K562 (cell line): ENCODE measurements around the gene SELPLG. TPM values are rescaled to one million over a fixed set of nuclear protein-coding genes. Genes with fewer than 3 reads are reported as not detected.
"Not testable (repeated sequence)": the region's sequence is repeated elsewhere in the genome, so short reads cannot be mapped to it uniquely, and the experiment has no call there.

Experiments
- ATAC-seq: fragments of 200-7000 bp; cut with Tn5 transposase; 3 replicates; pipeline ENCODE4 v1.9.1; 2020; ENCODE audit warnings: moderate library complexity
- BruUV-seq: library from RNA; stranded (reverse); fragments of 400-500 nt; replicated peaks from 2 replicates; lab custom pipeline; 2021; lab: Mats Ljungman, UMichigan
- CTCF ChIA-PET: fragments of 300-600 bp; formaldehyde crosslinking; extraction: SDS; loops from one replicate; lab custom pipeline; 2021; ENCODE audit warnings: low intra/inter-chr PET ratio; lab: Yijun Ruan, JAX
- POLR2A ChIA-PET: fragments of 300-600, 350-650 bp; sonication (Branson Sonifier 250); formaldehyde crosslinking; extraction: SDS; loops from one replicate; lab custom pipeline; 2021; ENCODE audit warnings: antibody characterized with exemption, inconsistent platforms; lab: Yijun Ruan, JAX
- DNase-seq, 4 experiments: peaks; one replicate each; pipeline versions ENCODE4 v3.0.0 to v3.0.0-alpha.2; 2011 to 2018; ENCODE audit warnings: low spot score in 3 of 4, mixed read lengths in 3 of 4; ENCODE audit errors: extremely low read depth in 1 of 4
- FAIRE-seq: peaks from 2 replicates; lab custom pipeline; 2011; peaks lifted over from hg19 to GRCh38; lab: Jason Lieb, UNC
- H2AFZ ChIP-seq: 2 replicates; pipeline ENCODE4 v1.6.0; 2011; ENCODE audit warnings: low read depth, low read length, control low read depth, inconsistent platforms
- H3K27ac ChIP-seq: fragments of 200-600 bp; 3 replicates; pipeline ENCODE4 v1.8.0; 2011; ENCODE audit warnings: low read depth, mild to moderate bottlenecking, control low read depth, inconsistent platforms, low read length, moderate library complexity, mixed read lengths; ENCODE audit errors: extremely low read depth
- H3K27me3 ChIP-seq, 2 experiments: fragments of 300-600 bp in 1 of 2; 2 replicates in 1 of 2; 3 replicates in 1 of 2; pipeline versions ENCODE4 v1.6.0 to v1.8.0; 2011; ENCODE audit warnings: inconsistent platforms in 2 of 2, low read length in 2 of 2, mild to moderate bottlenecking in 1 of 2, mixed read lengths in 1 of 2, moderate library complexity in 1 of 2; ENCODE audit not compliant: control insufficient read depth in 2 of 2, insufficient read depth in 2 of 2
- H3K36me3 ChIP-seq: fragments of 300-600 bp; 3 replicates; pipeline ENCODE4 v1.8.0; 2011; ENCODE audit warnings: mild to moderate bottlenecking, low read length, inconsistent platforms; ENCODE audit not compliant: control insufficient read depth, insufficient read depth
- H3K4me1 ChIP-seq, 2 experiments: fragments of 200-600 bp in 1 of 2; replicated peaks in 1 of 2; 2 replicates in 1 of 2; 3 replicates in 1 of 2; pipeline versions ENCODE4 v1.5.1 to v1.8.0; 2011; ENCODE audit warnings: inconsistent platforms in 2 of 2, low read length in 2 of 2, mild to moderate bottlenecking in 1 of 2, mixed read lengths in 1 of 2, moderate library complexity in 1 of 2; ENCODE audit not compliant: control insufficient read depth in 2 of 2, insufficient read depth in 2 of 2
- H3K4me2 ChIP-seq: 2 replicates; pipeline ENCODE4 v1.6.1; 2011; ENCODE audit warnings: low read length, control low read depth, inconsistent platforms, mixed read lengths; ENCODE audit not compliant: insufficient read depth
- H3K4me3 ChIP-seq: fragments of 200-600 bp; sonication (generic), shearing (Covaris generic); 2 replicates; pipeline ENCODE4 v1.5.1; 2016; ENCODE audit warnings: control low read depth, inconsistent platforms
- H3K79me2 ChIP-seq: fragments of 200-600 bp; 3 replicates; pipeline ENCODE4 v1.8.0; 2011; ENCODE audit warnings: low read length, inconsistent platforms; ENCODE audit not compliant: control insufficient read depth, insufficient read depth
- H3K9ac ChIP-seq, 2 experiments: 2 replicates each; pipeline versions ENCODE4 v1.6.0 to v1.6.1; 2011; ENCODE audit warnings: low read depth in 2 of 2, low read length in 2 of 2, control low read depth in 1 of 2, inconsistent platforms in 1 of 2, mild to moderate bottlenecking in 1 of 2, mixed read lengths in 1 of 2; ENCODE audit not compliant: insufficient read depth in 1 of 2
- H3K9me1 ChIP-seq: one replicate; pipeline ENCODE4 v1.6.0; 2011; ENCODE audit warnings: inconsistent platforms, mild to moderate bottlenecking, low read length, moderate library complexity; ENCODE audit not compliant: control insufficient read depth, insufficient read depth
- H3K9me3 ChIP-seq: replicated peaks from 2 replicates; pipeline ENCODE4 v1.5.1; 2011; ENCODE audit warnings: low read depth, low read length, inconsistent platforms; ENCODE audit not compliant: control insufficient read depth, insufficient read depth
- H4K20me1 ChIP-seq: replicated peaks from 2 replicates; pipeline ENCODE4 v1.6.1; 2011; ENCODE audit warnings: low read length, inconsistent platforms, mixed read lengths; ENCODE audit not compliant: control insufficient read depth, insufficient read depth
- ATF2 ChIP-seq: sonication (generic); formaldehyde crosslinking; IDR thresholded peaks from 2 replicates; pipeline ENCODE4 v1.8.1; 2022; ENCODE audit warnings: missing genetic modification reagents
- BHLHE40 ChIP-seq: IDR thresholded peaks from 2 replicates; pipeline ENCODE4 v1.6.1; 2011; ENCODE audit warnings: low read length, improper control_type of control experiment
- CTBP1 ChIP-seq: fragments of 450-650 bp; IDR thresholded peaks from 2 replicates; pipeline ENCODE4 v1.6.1; 2016; ENCODE audit warnings: borderline replicate concordance
- RAD21 ChIP-seq, 2 experiments: fragments of 250-450 bp in 1 of 2; fragments of 450-650 bp in 1 of 2; sonication (Bioruptor Pico) in 1 of 2; formaldehyde crosslinking in 1 of 2; IDR thresholded peaks in 1 of 2; conservative IDR thresholded peaks in 1 of 2; 2 replicates each; pipeline versions ENCODE4 v1.4.0 to v1.8.0; 2020 to 2022; ENCODE audit warnings: mild to moderate bottlenecking in 2 of 2, moderate library complexity in 1 of 2
- RNF2 ChIP-seq: sonication (generic); IDR thresholded peaks from 2 replicates; pipeline ENCODE4 v1.6.1; 2016
- ZC3H8 ChIP-seq: fragments of 450-650 bp; IDR thresholded peaks from 2 replicates; pipeline ENCODE4 v1.6.1; 2017
- ZNF217 ChIP-seq: sonication (generic); formaldehyde crosslinking; IDR thresholded peaks from 2 replicates; pipeline ENCODE4 v1.8.0; 2022; ENCODE audit warnings: mild to moderate bottlenecking, missing genetic modification reagents
- WGBS: fragments of 100-300 bp; shearing (Covaris generic); methylation state at CpG from one replicate; pipeline ENCODE4 v1.1.6; 2016; ENCODE audit warnings: low coverage, mixed read lengths; ENCODE audit not compliant: insufficient coverage; ENCODE audit errors: missing lambda C conversion rate; 5-methylcytosine and 5-hydroxymethylcytosine counted together
- in situ Hi-C: fragments of 300-500 bp; cut with MboI; formaldehyde crosslinking; loops from 4 replicates; pipeline ENCODE4 v1.15.0; 2018; ENCODE audit warnings: inconsistent platforms, mixed read lengths
- intact Hi-C: fragments of 100-400 bp; cut with micrococcal nuclease; formaldehyde crosslinking; loops from 2 replicates; pipeline ENCODE4 v1.14.2; 2022
- polyA plus RNA-seq, 8 experiments: library from polyadenylated mRNA; depleted of rRNA in 4 of 8; stranded (reverse) in 5 of 8; unstranded in 3 of 8; fragments of >200 nt; fragmentation: Nextera tagmentation in 2 of 8; fragmentation: Illumina TruSeq in 1 of 8; extraction: Ambion mirVana in 2 of 8; extraction: Trizol in 1 of 8; gene quantifications; 2 replicates each; pipeline versions ENCODE4 v1.2.1 to v1.2.3, GENCODE V29; 2011 to 2014; ENCODE audit warnings: inconsistent platforms in 1 of 8, missing spikeins in 1 of 8
- total RNA-seq, 7 experiments: library from RNA; depleted of rRNA in 6 of 7; stranded (reverse); fragments of >200 nt in 6 of 7; fragmentation: Illumina TruSeq in 2 of 7; extraction: Trizol in 2 of 7; gene quantifications; 2 replicates each; pipeline versions ENCODE4 v1.2.1 to v1.2.3, GENCODE V29; 2011 to 2021; ENCODE audit warnings: low replicate concordance in 1 of 7

Gene SELPLG
- total and polyA plus RNA-seq, 9 of the 15 experiments (the other 6 are each of a cell fraction or from before 2014, with no cell fraction given) = 0.22 to 10.2 (median 1.7) TPM

GRCh38 chr12:108664338-108665258 lies 30.9 kb upstream of the SELPLG start (continued):
- TF ChIP-seq ATF2 = no peak
- peak; percentile 95 to 99 for TF ChIP-seq RAD21 (CRISPR knock-in tag; conservative IDR thresholded peaks at IDR 0.05 in 1 of 2, IDR thresholded peaks at IDR 0.05 in 1 of 2)
- peak; percentile 17; the same call in 1 of the 2 replicates for TF ChIP-seq RNF2
- TF ChIP-seq CTBP1 = peak; percentile 24; the same call in 1 of the 2 replicates
- no peak for TF ChIP-seq ZC3H8

GRCh38 chr12:108663324-108664015 lies 29.8 kb upstream of the SELPLG start:
- peaks cover 6% of the 10 kb centered on the region for H4K20me1 ChIP-seq
- no peak for DNase-seq
- no peak overlapping the region for H3K9ac ChIP-seq
- no peak overlapping the region for H3K4me3 ChIP-seq
- CTCF ChIA-PET = interaction anchor here (1.2 to 4.0 kb wide), 4 partner anchors 26 to 428 kb away, joined by 3 to 49 read pairs (median 4); no protein-coding TSS in a partner anchor
- peaks cover 0 to 13% of the 10 kb centered on the region in 2 experiments; a peak in 3 of 5 replicates for H3K4me1 ChIP-seq
- no peaks in the 10 kb centered on the region for H3K27me3 ChIP-seq
- 0 out of 3 replicates have a peak overlapping the region, but pooled peaks have one; percentile 60 for H3K27ac ChIP-seq
- WGBS = 96% methylated on average over 4 of the region's 4 CpGs
- H3K79me2 ChIP-seq = peaks cover 76% of the 10 kb centered on the region
- in situ Hi-C loops = loop anchor here (5.0 to 10.0 kb wide), 2 partner anchors 129 to 431 kb away; partner anchors contain the start of genes ALKBH2 and UNG
- H3K9me1 ChIP-seq = peaks cover 7% of the 10 kb centered on the region
- H3K4me2 ChIP-seq = no peak overlapping the region
- TF ChIP-seq ZNF217 = no peak
- no peak for TF ChIP-seq BHLHE40
- TF ChIP-seq, all 486 proteins: peak for 0
- no peak for FAIRE-seq
- intact Hi-C loops = loop anchor here (1.0 to 10.0 kb wide), 3 partner anchors 67 to 431 kb away; partner anchors contain the start of genes ALKBH2, CORO1C and UNG
- POLR2A ChIA-PET = interaction anchor here (1.2 to 2.1 kb wide), 5 partner anchors 12 to 140 kb away, joined by 3 to 16 read pairs (median 4); no protein-coding TSS in a partner anchor
- BruUV-seq = no TSS peak
- Histone ChIP-seq H3K36me3 (peaks cover 81% of the 10 kb centered on the region), H2AFZ (no peak overlapping the region), H3K9me3 (no peaks in the 10 kb centered on the region; the same call in 1 of the 2 replicates)
- ATAC-seq = no peak

GRCh38 chr12:108658115-108658514 lies 24.4 kb upstream of the SELPLG start:
- H3K4me2 ChIP-seq, H3K4me1 ChIP-seq, H3K4me3 ChIP-seq, DNase-seq, intact Hi-C loops, H3K27me3 ChIP-seq, H3K9me3 ChIP-seq, ATAC-seq, H4K20me1 ChIP-seq, H3K9ac ChIP-seq, CTCF ChIA-PET, H2AFZ ChIP-seq, FAIRE-seq, in situ Hi-C loops, H3K9me1 ChIP-seq, BruUV-seq, H3K27ac ChIP-seq: not testable (repeated sequence)
- peaks cover 71% of the 10 kb centered on the region for H3K36me3 ChIP-seq
- POLR2A ChIA-PET = interaction anchor here (0.6 kb wide), 1 partner anchor 30 kb away, joined by 3 read pairs; no protein-coding TSS in a partner anchor
- WGBS = 97% methylated on average over 4 of the region's 4 CpGs
- H3K79me2 ChIP-seq = peaks cover 25% of the 10 kb centered on the region
